Heart right ventricle (tissue), 16 donors: ENCODE results near the gene MARCHF7. TPM values are rescaled to one million over a fixed set of nuclear protein-coding genes. Genes with fewer than 3 reads are reported as not detected.
"Not testable (repeated sequence)": the region's sequence is repeated elsewhere in the genome, so short reads cannot be mapped to it uniquely, and the experiment has no call there.

Experiments
- ATAC-seq, 8 donors: fragments of 200-7000 bp; cut with Tn5 transposase; one replicate each; pipeline ENCODE4 v1.9.1; 2020; ENCODE audit warnings: mild to moderate bottlenecking in 8 of 8, moderate library complexity in 8 of 8, moderate number of reproducible peaks in 1 of 8
- DNase-seq, 2 donors: peaks; one replicate each; pipeline ENCODE4 v3.0.0-alpha.2; 2020
- H3K27ac ChIP-seq, 10 donors: fragments of 200-600 bp; sonication (generic) in 2 of 10; one replicate each; pipeline versions ENCODE4 v1.5.0 to v1.8.0; 2020 to 2022; ENCODE audit warnings: mild to moderate bottlenecking in 3 of 10
- H3K27me3 ChIP-seq, 7 donors: fragments of 200-600 bp; one replicate each; pipeline ENCODE4 v1.8.0; 2021 to 2022; ENCODE audit warnings: mild to moderate bottlenecking in 2 of 7
- H3K36me3 ChIP-seq, 9 donors: fragments of 200-600 bp; sonication (generic) in 1 of 9; one replicate each; pipeline versions ENCODE4 v1.5.0 to v1.8.0; 2020 to 2022; ENCODE audit warnings: mild to moderate bottlenecking in 2 of 9
- H3K4me1 ChIP-seq, 9 donors: fragments of 200-600 bp; sonication (generic) in 1 of 9; one replicate each; pipeline versions ENCODE4 v1.5.0 to v1.8.0; 2020 to 2022; ENCODE audit warnings: mild to moderate bottlenecking in 4 of 9
- H3K4me3 ChIP-seq, 10 donors: fragments of 200-600 bp; sonication (generic) in 2 of 10; one replicate each; pipeline versions ENCODE4 v1.5.0 to v1.8.0; 2020 to 2022; ENCODE audit warnings: mild to moderate bottlenecking in 7 of 10, moderate library complexity in 2 of 10
- H3K9me3 ChIP-seq, 11 donors: fragments of 200-600 bp in 10 of 11; sonication (generic) in 2 of 11; one replicate each; pipeline versions ENCODE4 v1.5.0 to v1.8.0; 2013 to 2022; ENCODE audit warnings: mild to moderate bottlenecking in 2 of 11, control low read depth in 1 of 11, moderate library complexity in 1 of 11
- CTCF ChIP-seq, 9 donors: fragments of 200-600 bp; sonication (generic) in 2 of 9; IDR thresholded peaks; one replicate each; pipeline versions ENCODE4 v1.5.0 to v1.8.0; 2021 to 2022; ENCODE audit warnings: antibody characterized with exemption in 9 of 9, mild to moderate bottlenecking in 5 of 9, moderate library complexity in 1 of 9
- WGBS, 2 donors: extraction: QIAGEN DNeasy Blood & Tissue Kit; methylation state at CpG; one replicate each; pipeline ENCODE4 v1.1.7; 2013; ENCODE audit warnings: inconsistent platforms in 1 of 2; 5-methylcytosine and 5-hydroxymethylcytosine counted together
- intact Hi-C, 10 donors: fragments of 100-400 bp; cut with DNase I; formaldehyde crosslinking; loops; one replicate each; pipeline versions ENCODE4 v1.11.1 to v1.14.2; 2022
- polyA plus RNA-seq, 2 donors: library from polyadenylated mRNA; stranded (reverse); fragments of 200-250 nt; gene quantifications; one replicate each; pipeline ENCODE4 v1.2.3, GENCODE V29; 2013
- total RNA-seq, 10 donors: library from RNA; stranded (reverse); fragmentation: NEBNext Ultra II Directional in 3 of 10; extraction: Animal tissue kit (Norgen Biotek cat#: 25700) in 3 of 10; gene quantifications; one replicate each; pipeline versions ENCODE4 v1.2.1 to v1.2.4, GENCODE V29; 2021 to 2023
- donor health status: Arrhythmogenic right ventricular cardiomyopathy.
- donor health status: ischemic (EF 13 %, LVEDD 7.1; RV severe dilation, severe dysfunction).
- donor health status: healthy with polysubstance abuse.
- donor health status: DM: no; HTN: yes; CAD: no.
- donor health status: DM: no; HTN: no; CAD: no.
- donor health status: ischemic (EF 25% LVEDD 6.9; RV normal size, moderate dysfunction).
- donor health status: ischemic (EF 25% LVEDD 5.7; RV mildly dilated, moderate dysfunction).
- donor health status: healthy.
- donor health status: DM: yes; HTN: yes; CAD: no.
- donor health status: Ischemic cardiomyopathy.
- donor health status: ischemic (EF 35%, LVEDD 5.7; RV mildly dilated, moderate dysfunction).
- donor health status: nonischemic (EF 11% LVEDD 7.7; RV severe dilation, severe dysfunction).
- donor health status: DM: yes; HTN: yes; CAD: no.
- donor health status: PGD.
- donor health status: ischemic (EF 29% LVEDD 5.4; RV normal size, mild dysfunction).
- donor health status: nonischemic (EF 23%, LVEDD 6.1; RV moderate dilation, normal function).

The MARCHF7 gene
- total and polyA plus RNA-seq, 12 donors = 20.3 to 101 (median 88.1) TPM

GRCh38 chr2:159714247-159714930, 2.1 kb downstream of the MARCHF7 start:
- intact Hi-C loops = loop anchor here in 6 of 10 donors (5.0 to 10.0 kb wide), 7 partner anchors 80 to 230 kb away; partner anchors contain the start of genes CD302 (in 3 of the 6) and BAZ2B (in 2 of the 6)
- Histone ChIP-seq H3K9me3 (no peaks in the 10 kb centered on the region), H3K27me3 (no peaks in the 10 kb centered on the region), H3K4me3 (peak overlapping the region in 6 of 10 donors; percentile 81 to 100 (median 94)), H3K4me1 (peaks cover 4 to 78% (median 60%) of the 10 kb centered on the region in 9 donors), H3K27ac (peak overlapping the region in 2 of 10 donors; percentile 99), H3K36me3 (peaks cover 0 to 51% (median 4%) of the 10 kb centered on the region in 9 donors)
- 61 to 63% methylated on average over 8 of the region's 8 CpGs for WGBS, 2 donors
- ATAC-seq (no peak), DNase-seq (no peak)
- no peak for TF ChIP-seq CTCF (IDR thresholded peaks at IDR 0.05)

DNA sequence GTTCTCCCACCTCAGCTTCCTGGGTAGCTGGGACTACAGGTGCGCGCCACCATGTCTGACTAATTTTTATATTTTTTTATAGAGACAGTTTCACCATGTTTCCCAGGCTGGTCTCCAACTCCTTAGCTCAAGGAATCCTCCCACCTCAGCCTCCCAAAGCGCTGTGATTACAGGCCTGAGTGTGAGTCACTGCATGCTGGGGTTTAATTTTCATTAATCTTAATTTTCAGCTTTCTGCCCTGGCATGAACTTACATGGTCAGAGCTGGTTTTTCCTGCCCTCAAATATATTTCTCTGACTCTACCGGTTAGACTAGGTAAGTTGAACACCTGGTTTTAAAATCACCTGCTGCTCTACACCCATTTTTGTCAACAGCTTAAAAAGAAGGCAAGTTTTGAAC, 3.1 kb downstream of the MARCHF7 start:
- intact Hi-C loops = loop anchor here in 3 of 10 donors (5.0 to 10.0 kb wide), 4 partner anchors 42 to 229 kb away; partner anchors contain the start of gene CD302 (in 1 of the 3)
- no peak for ATAC-seq
- peak overlapping the region in 1 of 10 donors; percentile 7 for H3K27ac ChIP-seq

GRCh38 chr2:159716409-159716808, 4.1 kb downstream of the MARCHF7 start:
- not testable (repeated sequence) for ATAC-seq, H3K27me3 ChIP-seq, H3K9me3 ChIP-seq, DNase-seq, H3K4me3 ChIP-seq, H3K27ac ChIP-seq
- Histone ChIP-seq H3K36me3 (peaks cover 0 to 71% (median 5%) of the 10 kb centered on the region in 9 donors), H3K4me1 (peaks cover 4 to 84% (median 70%) of the 10 kb centered on the region in 9 donors)
- intact Hi-C loops = loop anchor here in 3 of 10 donors (5.0 to 10.0 kb wide), 4 partner anchors 41 to 228 kb away; partner anchors contain the start of gene CD302 (in 1 of the 3)
- 97% methylated on average over 4 of the region's 4 CpGs for WGBS, 2 donors

More for the DNA sequence above, 3.1 kb downstream of the MARCHF7 start:
- WGBS, 2 donors = 89 to 93% methylated on average over 4 of the region's 4 CpGs
- Histone ChIP-seq H3K4me3 (no peak overlapping the region), H3K4me1 (peaks cover 4 to 84% (median 62%) of the 10 kb centered on the region in 9 donors), H3K9me3 (no peaks in the 10 kb centered on the region), H3K36me3 (peaks cover 0 to 61% (median 5%) of the 10 kb centered on the region in 9 donors), H3K27me3 (no peaks in the 10 kb centered on the region)
- TF ChIP-seq CTCF (IDR thresholded peaks at IDR 0.05) = no peak
- no peak for DNase-seq

- DNase-seq (no peak), ATAC-seq (no peak)
- Histone ChIP-seq H3K27me3 (no peaks in the 10 kb centered on the region), H3K9me3 (no peaks in the 10 kb centered on the region), H3K4me3 (no peak overlapping the region), H3K27ac (peak overlapping the region in 1 of 10 donors; percentile 8), H3K4me1 (peaks cover 4 to 86% (median 71%) of the 10 kb centered on the region in 9 donors), H3K36me3 (peaks cover 0 to 72% (median 5%) of the 10 kb centered on the region in 9 donors)
- TF ChIP-seq CTCF (IDR thresholded peaks at IDR 0.05) = no peak
- WGBS, 2 donors = 93 to 94% methylated on average over 2 of the region's 2 CpGs
- intact Hi-C loops = loop anchor here in 3 of 10 donors (5.0 to 10.0 kb wide), 4 partner anchors 40 to 228 kb away; partner anchors contain the start of gene CD302 (in 1 of the 3)
Observed at GRCh38 chr2:159716857-159717256, 4.6 kb downstream of the MARCHF7 start.
